ENCODE measurements around the gene F2RL3. TPM values are rescaled to one million over a fixed set of nuclear protein-coding genes. Genes with fewer than 3 reads are reported as not detected.

The F2RL3 gene
- total RNA-seq, 1 experiment from 2014 or later: not detected

DNA sequence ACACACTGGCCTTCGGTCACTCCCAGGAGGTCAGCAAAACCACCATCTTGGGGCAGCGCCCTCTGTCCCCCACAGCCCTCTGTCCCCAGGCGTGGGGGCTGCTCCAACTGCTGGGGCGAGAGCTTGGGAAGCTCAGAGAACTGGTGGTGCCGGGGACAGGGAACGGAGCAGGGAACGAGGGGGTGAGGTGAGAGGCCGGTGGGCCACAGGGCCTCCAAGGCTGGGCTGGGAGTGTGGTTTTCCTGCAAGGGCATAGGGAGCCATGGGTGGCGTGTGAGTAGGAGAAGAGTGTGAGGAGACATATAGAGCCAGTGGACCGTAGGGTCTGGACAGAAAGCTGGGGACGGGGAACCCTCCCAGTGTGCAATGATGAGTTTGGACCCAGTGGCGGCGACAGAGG, 34.1 kb downstream of the F2RL3 start:
- CTCF ChIA-PET: no interaction called here

DNA sequence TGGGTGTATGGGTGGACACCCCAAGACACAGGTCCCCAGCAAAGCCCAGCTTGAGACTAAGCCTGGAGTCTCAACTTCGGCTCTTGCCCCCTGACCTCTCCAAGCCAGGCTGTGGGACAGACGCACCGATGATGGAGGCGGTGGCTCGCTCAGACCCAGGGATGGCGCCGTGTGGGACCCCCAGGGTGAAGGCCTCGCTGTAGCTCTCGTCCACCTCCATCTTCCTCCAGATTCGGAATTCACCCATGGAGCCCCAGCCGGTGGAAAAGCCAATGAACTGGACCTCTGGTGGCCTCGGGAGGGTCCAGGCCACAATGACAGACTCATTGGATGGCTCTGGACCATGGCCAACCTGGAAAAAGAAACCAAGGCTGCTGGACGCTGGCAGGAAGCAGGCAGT, 39.1 kb downstream of the F2RL3 start:
- Histone ChIP-seq H3K4me1 (no peaks in the 10 kb centered on the region), H3K4me3 (ENCODE audit: low read depth, low read length) (no peak overlapping the region), H3K27me3 (replicated peaks; ENCODE audit: control insufficient read depth, insufficient read depth, low read length) (no peaks in the 10 kb centered on the region), H3K9me3 (peaks cover 6% of the 10 kb centered on the region; the same call in 1 of the 2 replicates), H3K36me3 (ENCODE audit: control insufficient read depth, insufficient read depth, low read length) (no peaks in the 10 kb centered on the region)
- Mint-ChIP-seq H3K27me3 (ENCODE audit: insufficient read depth, unreplicated experiment) (no peaks in the 10 kb centered on the region), H3K4me1 (ENCODE audit: low read depth, unreplicated experiment) (no peaks in the 10 kb centered on the region), H3K36me3 (ENCODE audit: insufficient read depth, unreplicated experiment) (no peaks in the 10 kb centered on the region), H3K27ac (ENCODE audit: unreplicated experiment) (no peak overlapping the region), H3K4me3 (ENCODE audit: unreplicated experiment) (no peak overlapping the region), H3K9me3 (ENCODE audit: unreplicated experiment) (peaks cover 28% of the 10 kb centered on the region)
- TF ChIP-seq, protein P1, sequence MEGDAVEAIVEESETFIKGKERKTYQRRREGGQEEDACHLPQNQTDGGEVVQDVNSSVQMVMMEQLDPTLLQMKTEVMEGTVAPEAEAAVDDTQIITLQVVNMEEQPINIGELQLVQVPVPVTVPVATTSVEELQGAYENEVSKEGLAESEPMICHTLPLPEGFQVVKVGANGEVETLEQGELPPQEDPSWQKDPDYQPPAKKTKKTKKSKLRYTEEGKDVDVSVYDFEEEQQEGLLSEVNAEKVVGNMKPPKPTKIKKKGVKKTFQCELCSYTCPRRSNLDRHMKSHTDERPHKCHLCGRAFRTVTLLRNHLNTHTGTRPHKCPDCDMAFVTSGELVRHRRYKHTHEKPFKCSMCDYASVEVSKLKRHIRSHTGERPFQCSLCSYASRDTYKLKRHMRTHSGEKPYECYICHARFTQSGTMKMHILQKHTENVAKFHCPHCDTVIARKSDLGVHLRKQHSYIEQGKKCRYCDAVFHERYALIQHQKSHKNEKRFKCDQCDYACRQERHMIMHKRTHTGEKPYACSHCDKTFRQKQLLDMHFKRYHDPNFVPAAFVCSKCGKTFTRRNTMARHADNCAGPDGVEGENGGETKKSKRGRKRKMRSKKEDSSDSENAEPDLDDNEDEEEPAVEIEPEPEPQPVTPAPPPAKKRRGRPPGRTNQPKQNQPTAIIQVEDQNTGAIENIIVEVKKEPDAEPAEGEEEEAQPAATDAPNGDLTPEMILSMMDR (IDR thresholded peaks at IDR 0.05; ENCODE audit: insufficient read depth in 1 of 2, low read depth in 1 of 2, low read length in 1 of 2, severe bottlenecking in 1 of 2, unreplicated experiment in 1 of 2): no peak
- BruUV-seq (replicated peaks): no TSS peak
- DNase-seq: no peak
- POLR2A ChIA-PET: no interaction called here
- intact Hi-C loops (cut with micrococcal nuclease; ENCODE audit: unreplicated experiment): no loop called here
- CTCF ChIA-PET: no interaction called here

More for the DNA sequence above, 34.1 kb downstream of the F2RL3 start:
- Histone ChIP-seq H3K36me3 (ENCODE audit: control insufficient read depth, insufficient read depth, low read length) (no peaks in the 10 kb centered on the region), H3K9me3 (peaks cover 4% of the 10 kb centered on the region; the same call in 1 of the 2 replicates), H3K4me3 (ENCODE audit: low read depth, low read length) (no peak overlapping the region), H3K27me3 (replicated peaks; ENCODE audit: control insufficient read depth, insufficient read depth, low read length) (no peaks in the 10 kb centered on the region), H3K4me1 (no peaks in the 10 kb centered on the region)
- BruUV-seq (replicated peaks): no TSS peak
- TF ChIP-seq, protein P1 (IDR thresholded peaks at IDR 0.05; ENCODE audit: insufficient read depth in 1 of 2, low read depth in 1 of 2, low read length in 1 of 2, severe bottlenecking in 1 of 2, unreplicated experiment in 1 of 2): no peak
- Mint-ChIP-seq H3K36me3 (ENCODE audit: insufficient read depth, unreplicated experiment) (no peaks in the 10 kb centered on the region), H3K4me3 (ENCODE audit: unreplicated experiment) (no peak overlapping the region), H3K27ac (ENCODE audit: unreplicated experiment) (no peak overlapping the region), H3K4me1 (ENCODE audit: low read depth, unreplicated experiment) (no peaks in the 10 kb centered on the region), H3K9me3 (ENCODE audit: unreplicated experiment) (peaks cover 17% of the 10 kb centered on the region), H3K27me3 (ENCODE audit: insufficient read depth, unreplicated experiment) (peaks cover 3% of the 10 kb centered on the region)
- intact Hi-C loops (cut with micrococcal nuclease; ENCODE audit: unreplicated experiment): no loop called here
- DNase-seq: no peak
- POLR2A ChIA-PET: no interaction called here

DNA sequence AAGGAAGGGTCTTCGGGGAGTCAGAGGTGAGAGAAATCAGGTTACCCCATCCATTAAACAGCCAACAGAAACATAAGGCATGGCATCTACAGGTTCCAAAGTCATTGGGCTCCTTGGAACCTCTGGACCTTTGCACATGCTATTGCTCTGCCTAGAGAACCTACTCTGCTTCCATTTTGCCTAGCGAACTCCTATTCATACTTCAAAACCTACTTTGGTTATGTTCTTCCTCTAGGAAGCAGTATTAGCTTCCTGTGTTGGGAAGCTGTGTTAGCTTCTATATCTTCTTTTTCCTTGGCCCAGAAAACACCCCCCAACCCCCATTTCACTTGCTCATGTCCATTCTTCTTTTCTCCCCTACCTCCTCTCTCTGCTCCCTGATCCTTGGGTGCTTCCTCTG, 39.6 kb downstream of the F2RL3 start:
- Histone ChIP-seq H3K4me3 (ENCODE audit: low read depth, low read length) (no peak overlapping the region), H3K4me1 (no peaks in the 10 kb centered on the region), H3K9me3 (peaks cover 6% of the 10 kb centered on the region; the same call in 1 of the 2 replicates), H3K36me3 (ENCODE audit: control insufficient read depth, insufficient read depth, low read length) (no peaks in the 10 kb centered on the region), H3K27me3 (replicated peaks; ENCODE audit: control insufficient read depth, insufficient read depth, low read length) (no peaks in the 10 kb centered on the region)
- DNase-seq: no peak
- H3K4me3 Mint-ChIP-seq (ENCODE audit: unreplicated experiment): no peak overlapping the region
- TF ChIP-seq, protein P1 (IDR thresholded peaks at IDR 0.05; ENCODE audit: insufficient read depth in 1 of 2, low read depth in 1 of 2, low read length in 1 of 2, severe bottlenecking in 1 of 2, unreplicated experiment in 1 of 2): no peak
- POLR2A ChIA-PET: no interaction called here
- no peaks in the 10 kb centered on the region for H3K4me1 Mint-ChIP-seq (ENCODE audit: low read depth, unreplicated experiment)
- H3K27ac Mint-ChIP-seq (ENCODE audit: unreplicated experiment): no peak overlapping the region
- no peaks in the 10 kb centered on the region for H3K36me3 Mint-ChIP-seq (ENCODE audit: insufficient read depth, unreplicated experiment)
- no TSS peak for BruUV-seq (replicated peaks)
- peaks cover 30% of the 10 kb centered on the region for H3K9me3 Mint-ChIP-seq (ENCODE audit: unreplicated experiment)
- intact Hi-C loops (cut with micrococcal nuclease; ENCODE audit: unreplicated experiment): no loop called here
- no peaks in the 10 kb centered on the region for H3K27me3 Mint-ChIP-seq (ENCODE audit: insufficient read depth, unreplicated experiment)
- CTCF ChIA-PET: no interaction called here

Measured in Caco-2 (cell line).